GM21360 (cell line): ENCODE data around the gene APBB2.

Source experiments
- ATAC-seq: cut with Tn5 transposase; IDR thresholded peaks from one replicate; pipeline ENCODE4 v1.9.1; 2021; ENCODE audit warnings: mild to moderate bottlenecking, moderate library complexity; ENCODE audit not compliant: unreplicated experiment

APBB2 gene

GRCh38 chr4:41142376-41143310, 71.7 kb downstream of the APBB2 start:
- ATAC-seq, result no peak

- ATAC-seq, result no peak
Measured at GRCh38 chr4:41141900-41142299, 72.4 kb downstream of the APBB2 start.

GRCh38 chr4:41140410-41140809, 73.9 kb downstream of the APBB2 start:
- no peak for ATAC-seq

GRCh38 chr4:41137879-41138278, 76.5 kb downstream of the APBB2 start:
- no peak for ATAC-seq

GRCh38 chr4:41136456-41136855, 77.9 kb downstream of the APBB2 start:
- no peak for ATAC-seq

GRCh38 chr4:41135801-41136200, 78.5 kb downstream of the APBB2 start:
- no peak for ATAC-seq

- no peak for ATAC-seq
Measured at GRCh38 chr4:41134581-41134980, 79.8 kb downstream of the APBB2 start.

GRCh38 chr4:41133454-41134018, 80.8 kb downstream of the APBB2 start:
- ATAC-seq, result no peak

GRCh38 chr4:41132055-41132683, 82.2 kb downstream of the APBB2 start:
- no peak for ATAC-seq

- ATAC-seq, result no peak
Measured at GRCh38 chr4:41129936-41130440, 84.4 kb downstream of the APBB2 start.

GRCh38 chr4:41129128-41129754, 85.1 kb downstream of the APBB2 start:
- ATAC-seq, result no peak

- ATAC-seq, result no peak
Measured at GRCh38 chr4:41125558-41126311, 88.6 kb downstream of the APBB2 start.

GRCh38 chr4:41124916-41125548, 89.3 kb downstream of the APBB2 start:
- no peak for ATAC-seq

GRCh38 chr4:41122775-41123174, 91.6 kb downstream of the APBB2 start:
- no peak for ATAC-seq

GRCh38 chr4:41122309-41122708, 92.0 kb downstream of the APBB2 start:
- ATAC-seq, result no peak

- no peak for ATAC-seq
Measured at GRCh38 chr4:41121906-41122305, 92.4 kb downstream of the APBB2 start.

- ATAC-seq, result no peak
Measured at GRCh38 chr4:41120297-41121217, 93.8 kb downstream of the APBB2 start.

- no peak for ATAC-seq
Measured at GRCh38 chr4:41119867-41120295, 94.5 kb downstream of the APBB2 start.

GRCh38 chr4:41111791-41112190, 102.6 kb downstream of the APBB2 start:
- ATAC-seq, result no peak
